ENCODE results near the gene TNIK. TPM values are rescaled to one million over a fixed set of nuclear protein-coding genes. Genes with fewer than 3 reads are reported as not detected.
"Not testable (repeated sequence)": the region's sequence is repeated elsewhere in the genome, so short reads cannot be mapped to it uniquely, and the experiment has no call there.

Gene TNIK
- polyA plus RNA-seq, 1 donor: 19.2 TPM

DNA sequence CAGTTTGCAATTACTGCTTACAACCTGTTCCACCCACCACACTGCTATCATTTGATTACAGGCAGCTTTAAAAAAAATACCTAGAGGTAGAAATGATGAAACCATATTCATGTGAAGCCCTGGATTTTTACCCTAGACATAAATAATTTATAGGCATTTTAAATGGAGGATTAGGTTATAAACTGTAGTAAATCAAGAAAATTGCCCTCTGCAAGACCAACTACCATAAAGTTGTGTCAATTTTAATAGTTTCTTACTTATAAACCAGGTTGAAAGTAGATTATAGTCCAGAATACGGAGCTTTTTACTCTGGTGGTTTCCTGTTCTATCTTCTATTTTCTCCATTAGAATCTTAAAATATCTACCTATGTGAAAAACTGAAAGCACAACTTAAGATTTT lies 13.9 kb downstream of the TNIK start:
- no peak for DNase-seq

DNA sequence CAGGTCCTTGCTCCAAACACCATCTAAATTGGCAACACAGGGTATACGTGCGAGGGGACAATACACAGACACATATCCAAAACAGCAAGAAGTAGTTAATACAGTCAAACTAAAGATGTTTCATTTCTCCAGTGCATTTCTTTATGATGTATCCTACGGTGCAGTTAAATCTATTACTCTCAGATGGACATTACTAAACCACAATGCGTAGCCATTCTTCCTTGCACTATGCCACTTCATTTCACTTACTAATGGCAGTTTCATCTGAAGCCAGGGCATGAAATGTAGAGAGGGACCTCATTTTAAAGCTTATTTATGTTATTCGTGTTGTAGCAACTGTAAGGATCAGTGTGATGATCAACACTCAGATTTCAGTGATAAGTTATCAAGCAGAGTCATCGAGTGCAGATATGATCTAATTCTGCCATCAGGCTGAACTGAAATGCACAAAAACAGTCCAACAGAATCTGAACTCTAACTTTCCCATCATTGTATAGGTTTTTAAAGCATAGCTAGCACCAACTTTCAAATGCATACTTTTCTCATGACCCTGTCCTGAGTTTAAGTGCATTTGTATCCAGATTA lies 14.5 kb downstream of the TNIK start:
- DNase-seq: no peak

DNA sequence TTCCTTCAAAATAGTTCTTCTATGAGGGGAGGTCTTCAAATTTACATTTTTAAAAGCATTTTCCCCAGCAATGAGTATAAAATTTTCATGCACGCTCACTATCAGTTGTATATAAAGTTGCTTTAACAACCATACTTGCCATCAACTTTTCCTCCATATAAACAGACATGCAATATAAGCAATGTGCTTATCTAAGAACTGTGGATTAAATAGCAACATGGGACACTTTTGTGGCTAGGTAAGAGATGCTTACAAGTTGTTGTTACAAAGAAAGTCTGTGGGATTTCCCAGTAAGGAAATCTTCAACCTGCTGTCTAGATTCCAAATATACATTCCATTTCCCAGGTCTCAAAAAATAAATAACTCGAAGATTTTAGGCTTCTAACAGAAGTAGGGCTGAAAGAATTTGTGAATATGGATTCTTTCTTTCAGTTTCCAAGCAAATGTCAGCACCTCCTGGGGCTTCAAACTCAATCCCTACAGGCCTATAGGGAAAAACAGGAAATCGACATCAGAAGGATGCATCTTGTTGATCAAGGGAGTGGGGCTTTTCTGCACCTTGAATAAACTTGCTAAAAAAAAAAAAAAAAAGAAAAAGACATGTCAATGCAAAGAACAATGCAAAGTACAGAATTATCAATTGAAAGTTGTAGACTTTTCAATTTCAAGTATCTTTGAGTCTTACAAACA lies 16.1 kb downstream of the TNIK start:
- DNase-seq: no peak

DNA sequence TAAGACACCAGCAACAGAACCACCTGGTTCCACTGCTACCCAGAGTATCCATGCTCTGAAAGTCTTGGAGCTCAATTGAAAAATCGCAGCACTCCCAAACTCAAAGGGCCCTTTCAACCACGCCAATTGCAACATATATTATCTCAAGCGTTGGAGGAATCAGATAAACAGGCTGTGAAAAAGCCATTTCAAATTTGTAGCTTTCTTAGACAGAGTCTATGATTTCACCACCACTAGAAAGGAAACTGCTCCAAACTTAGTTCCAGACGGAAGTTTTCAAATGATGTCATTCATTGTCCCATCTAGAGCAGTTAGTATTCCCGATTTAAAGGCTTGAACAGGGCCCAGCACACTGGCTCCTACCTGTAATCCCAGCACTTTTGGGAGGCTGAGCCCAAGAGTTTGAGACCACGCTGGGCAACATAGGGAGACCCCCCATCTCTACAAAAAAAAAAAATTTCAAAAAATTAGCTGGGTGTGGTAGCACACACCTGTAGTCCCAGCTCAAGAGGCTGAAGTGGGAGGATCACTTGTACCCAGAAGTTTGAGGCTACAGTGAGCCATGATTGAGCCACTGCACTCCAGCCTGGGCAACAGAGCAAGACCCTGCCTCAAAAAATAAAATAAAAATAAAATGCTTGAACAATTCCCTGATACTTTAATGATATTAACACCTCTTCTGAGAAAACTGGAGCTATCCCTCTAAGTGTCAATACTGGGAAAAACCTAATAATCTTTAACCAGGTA lies 16.8 kb downstream of the TNIK start:
- DNase-seq: no peak

DNA sequence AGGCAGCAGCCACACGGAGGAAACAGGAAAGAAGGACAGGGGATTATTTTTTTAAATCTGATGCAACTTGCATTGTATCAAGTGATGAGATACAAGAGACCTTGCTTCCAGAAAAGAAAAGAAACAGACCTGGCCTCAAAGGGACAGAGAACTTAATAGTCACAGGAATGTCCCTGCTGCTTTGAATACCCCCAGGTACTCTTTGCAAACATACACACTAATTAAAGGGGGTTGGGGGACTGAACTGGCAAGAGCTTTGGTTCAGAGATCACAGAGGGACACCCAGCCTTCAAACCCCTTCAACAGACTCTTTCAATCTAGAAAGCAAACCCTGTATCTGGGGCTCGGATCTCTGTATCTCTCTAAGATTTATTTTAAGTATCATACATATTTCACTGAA lies 18.0 kb downstream of the TNIK start:
- DNase-seq: no peak

DNA sequence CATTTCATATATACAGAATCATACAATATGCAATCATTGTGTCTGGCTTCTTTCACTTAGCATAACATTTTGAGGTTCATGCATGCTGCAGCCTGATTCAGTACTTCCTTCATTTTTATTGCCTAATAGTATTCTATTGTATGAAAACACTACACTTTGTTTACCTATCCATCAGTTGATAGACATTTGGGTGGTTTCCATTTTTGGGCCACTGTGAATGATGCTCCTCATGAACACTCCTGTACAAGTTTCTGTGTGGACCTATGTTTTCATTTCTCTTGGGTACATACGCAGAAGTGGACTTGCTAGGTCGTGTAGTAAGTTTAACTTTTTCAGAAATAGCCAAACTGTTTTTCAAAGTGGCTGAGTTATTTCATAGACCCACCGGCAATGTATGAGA lies 18.8 kb downstream of the TNIK start:
- DNase-seq: no peak

DNA sequence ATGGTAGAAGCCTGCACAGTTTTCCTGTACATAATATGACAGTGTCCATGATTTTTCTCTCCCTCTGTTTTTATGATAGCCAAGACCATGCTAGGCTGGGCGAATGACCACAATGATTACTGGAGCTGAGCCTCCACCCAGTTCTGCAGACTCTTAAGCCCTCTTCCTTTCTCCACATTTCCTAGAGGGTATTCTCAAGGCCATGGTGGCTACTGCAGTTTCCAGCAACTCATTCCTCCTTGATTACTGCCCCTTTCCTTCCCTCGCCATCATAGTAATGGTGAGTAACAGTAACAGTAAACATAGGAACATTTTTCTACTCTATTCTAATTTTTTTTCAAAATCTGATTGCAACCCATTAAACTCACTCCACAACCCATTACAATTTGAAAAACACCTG lies 20.2 kb downstream of the TNIK start:
- DNase-seq: no peak

DNA sequence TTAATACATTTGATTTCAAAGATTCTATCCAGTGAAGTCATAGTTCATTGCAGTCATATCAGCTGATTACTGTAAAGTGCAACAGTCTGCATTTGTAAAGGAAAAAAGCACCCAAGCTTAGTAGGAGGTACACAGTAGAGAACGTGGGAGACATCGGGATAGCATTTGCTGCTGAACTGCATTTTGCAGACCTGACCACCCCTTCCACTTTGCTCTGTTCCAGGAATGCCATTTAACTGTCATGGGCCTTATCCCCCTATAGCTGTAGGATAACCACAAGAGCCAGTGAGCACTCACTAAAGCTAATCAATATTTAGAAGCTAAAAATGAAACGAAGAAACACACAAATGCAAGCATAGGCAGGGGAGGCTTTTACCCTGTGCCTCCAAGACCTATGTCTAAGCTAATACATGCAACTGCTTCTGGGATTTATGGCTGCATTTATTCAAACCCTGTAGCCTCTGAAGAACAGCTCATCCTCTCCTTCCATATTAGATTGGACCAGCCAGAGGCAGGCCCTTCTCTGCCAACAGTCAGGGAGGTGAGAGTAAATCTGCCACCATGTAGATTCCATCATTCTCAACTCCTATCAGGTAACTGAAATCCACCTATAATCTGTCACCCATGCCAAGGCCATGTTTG lies 23.0 kb downstream of the TNIK start:
- no peak for DNase-seq

DNA sequence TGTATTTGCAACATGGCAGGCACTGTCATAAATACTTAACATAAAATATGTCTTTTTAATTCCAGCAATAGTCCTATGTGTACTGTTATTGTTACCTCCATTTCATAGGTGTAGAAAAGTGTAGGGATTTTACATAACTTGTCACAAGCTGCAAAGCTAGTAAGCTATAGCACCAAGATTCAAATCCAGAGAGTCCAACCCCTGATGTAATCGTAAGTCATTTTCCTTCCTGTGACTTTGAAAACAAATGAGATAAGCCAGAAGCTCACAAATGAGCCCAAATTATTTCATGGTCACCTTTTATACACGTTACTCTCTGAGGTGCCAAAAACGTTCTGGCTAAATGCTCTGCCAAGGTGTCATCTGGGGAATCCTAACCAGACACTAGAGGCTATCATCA lies 23.8 kb downstream of the TNIK start:
- DNase-seq: no peak

DNA sequence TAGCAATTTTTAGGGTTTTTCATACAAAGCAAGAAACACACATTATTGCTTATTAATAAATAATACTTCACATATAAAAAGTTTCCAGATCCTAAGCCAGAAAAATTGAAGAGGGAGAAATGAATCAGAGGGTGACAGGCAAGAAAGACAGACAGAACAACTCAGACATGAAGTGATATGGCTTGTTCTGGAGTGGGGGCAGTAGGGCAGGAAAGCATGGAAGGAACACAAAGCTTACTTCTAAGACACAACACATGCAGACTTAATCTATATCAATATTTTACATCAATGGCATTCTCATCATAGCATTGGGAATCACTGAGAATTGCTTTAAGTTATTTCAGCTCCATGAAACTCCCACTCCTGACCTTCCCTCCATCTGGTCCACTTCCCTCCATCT lies 24.4 kb downstream of the TNIK start:
- no peak for DNase-seq

DNA sequence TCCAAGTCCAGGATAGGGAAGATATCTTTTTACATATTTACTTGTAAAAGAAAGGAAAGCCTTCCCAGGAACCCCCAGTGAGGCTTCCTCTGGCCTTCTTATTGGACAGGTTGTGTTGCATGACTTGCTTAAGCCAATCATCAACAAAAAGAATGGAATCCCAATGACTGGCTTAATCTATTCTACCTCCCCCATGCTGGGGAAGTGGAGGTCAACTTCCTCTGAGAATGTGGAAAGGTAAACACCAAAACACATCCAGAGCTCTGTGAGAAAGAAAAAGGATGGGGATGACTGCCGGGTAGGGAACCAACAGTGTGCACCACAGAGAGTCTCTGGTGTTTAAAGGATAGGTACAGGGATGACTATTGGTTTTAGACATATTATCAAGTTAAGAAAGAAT lies 25.1 kb downstream of the TNIK start:
- no peak for DNase-seq

DNA sequence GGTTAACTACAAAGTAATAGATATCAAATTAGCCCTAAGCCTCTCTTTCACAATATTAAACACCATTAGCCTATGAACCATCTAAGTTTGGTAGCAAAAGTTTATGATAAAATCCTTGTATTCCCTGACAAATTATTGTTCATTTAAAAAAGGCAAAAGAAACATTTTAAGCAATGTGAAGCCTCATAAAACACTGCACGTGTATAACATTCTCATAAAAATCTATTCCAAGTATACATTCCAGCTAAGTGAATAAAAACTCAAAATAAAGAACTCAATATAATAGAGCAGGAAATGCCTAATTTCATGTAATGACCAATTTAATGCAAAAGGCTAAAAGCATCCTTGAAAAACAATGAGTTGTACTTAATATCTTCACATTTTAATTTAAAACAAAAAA lies 27.7 kb downstream of the TNIK start:
- DNase-seq: no peak

DNA sequence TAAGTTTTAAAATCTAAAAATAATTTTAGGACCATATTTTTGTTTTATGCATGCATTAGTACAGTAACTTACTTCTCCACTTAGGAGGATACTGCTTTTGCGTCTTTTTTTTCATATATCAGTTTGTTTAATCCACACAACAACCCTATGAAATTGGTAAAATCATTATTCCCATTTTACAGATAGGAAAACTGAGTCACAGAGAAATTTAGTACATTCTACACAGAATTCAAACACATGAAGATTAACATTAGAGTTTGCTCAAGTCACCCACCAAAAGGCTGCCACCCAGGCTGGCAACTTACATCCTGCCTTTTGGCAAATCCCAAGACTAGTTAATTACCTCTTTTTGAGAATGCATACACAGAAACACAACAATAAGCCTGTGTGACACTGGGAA lies 28.7 kb downstream of the TNIK start:
- DNase-seq: no peak

DNA sequence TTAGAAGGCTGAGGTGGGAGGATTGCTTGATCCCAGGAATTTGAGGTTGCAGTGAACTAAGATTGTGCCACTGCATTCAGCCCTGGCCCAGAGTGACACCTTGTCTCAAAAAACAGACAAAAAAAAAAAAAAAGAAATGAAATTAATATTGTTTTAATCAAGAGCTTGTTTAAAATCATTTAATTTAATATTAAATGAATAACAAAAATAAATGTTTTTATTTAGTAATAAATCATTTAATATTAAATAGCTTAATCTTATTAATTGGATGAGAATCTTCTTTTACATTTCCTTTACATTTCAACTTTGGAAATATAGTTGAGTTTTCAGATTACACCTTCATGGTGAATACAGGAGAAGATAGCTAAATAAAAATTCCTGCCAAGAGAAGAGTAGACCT lies 29.7 kb downstream of the TNIK start:
- no peak for DNase-seq

DNA sequence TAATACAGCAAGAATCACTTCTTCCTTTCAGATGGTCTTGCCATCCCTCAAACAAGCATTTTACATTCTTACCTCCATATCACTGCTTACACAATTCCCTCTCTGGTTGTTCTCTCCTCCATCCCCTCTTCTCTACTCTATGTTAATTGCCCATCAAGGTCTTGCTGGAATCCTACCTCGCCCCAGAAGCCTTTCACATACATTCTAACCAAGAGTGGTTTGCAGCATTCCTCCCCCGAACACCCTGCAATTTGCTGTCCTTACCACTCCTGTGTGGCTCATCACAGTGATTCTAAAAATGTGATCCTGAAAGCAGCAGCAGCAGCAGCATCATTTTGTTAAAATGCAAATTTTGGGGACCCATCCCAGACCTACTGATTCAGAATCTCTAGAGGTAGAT lies 30.6 kb downstream of the TNIK start:
- DNase-seq: no peak

DNA sequence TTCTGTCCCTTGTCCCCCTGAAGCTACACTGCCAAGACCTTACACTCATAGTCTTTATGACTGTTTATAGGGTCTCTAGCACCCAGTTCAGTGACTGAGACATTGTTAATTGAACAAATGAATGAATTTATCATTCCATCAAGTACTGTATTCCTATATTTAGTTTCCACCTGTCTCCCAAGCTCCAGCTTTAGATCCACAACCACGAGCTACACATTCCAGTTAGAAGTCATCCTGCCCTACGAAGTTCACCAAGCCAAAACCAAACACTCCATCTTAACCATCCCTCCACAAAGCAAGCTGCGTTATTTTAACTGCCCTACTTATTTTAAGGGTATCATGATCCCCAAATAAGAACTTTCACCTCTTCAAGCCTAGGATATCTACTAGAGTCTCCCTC lies 31.3 kb downstream of the TNIK start:
- DNase-seq: no peak

DNA sequence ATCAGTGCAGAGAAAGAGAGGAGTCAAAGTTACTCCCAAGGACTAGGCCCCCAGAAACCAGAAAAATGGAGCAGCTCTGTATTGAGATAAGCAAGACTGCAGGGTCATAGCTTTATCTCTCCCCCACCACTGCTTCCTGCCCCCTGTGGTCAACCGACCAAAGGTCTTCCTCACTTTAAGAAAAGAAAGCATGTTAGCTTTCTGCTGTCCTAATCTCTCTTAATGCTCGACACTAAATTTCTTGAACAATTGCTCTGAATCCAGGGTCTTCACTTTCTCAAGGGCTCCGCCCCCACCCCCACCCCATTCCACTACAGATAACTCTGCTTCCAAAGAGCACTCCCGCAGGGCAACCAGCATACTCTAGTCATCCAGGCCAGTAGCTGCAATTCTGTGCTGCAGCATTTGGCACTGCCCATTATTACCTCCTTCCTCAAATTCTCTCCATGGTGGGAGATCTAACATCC lies 31.9 kb downstream of the TNIK start:
- DNase-seq: no peak

DNA sequence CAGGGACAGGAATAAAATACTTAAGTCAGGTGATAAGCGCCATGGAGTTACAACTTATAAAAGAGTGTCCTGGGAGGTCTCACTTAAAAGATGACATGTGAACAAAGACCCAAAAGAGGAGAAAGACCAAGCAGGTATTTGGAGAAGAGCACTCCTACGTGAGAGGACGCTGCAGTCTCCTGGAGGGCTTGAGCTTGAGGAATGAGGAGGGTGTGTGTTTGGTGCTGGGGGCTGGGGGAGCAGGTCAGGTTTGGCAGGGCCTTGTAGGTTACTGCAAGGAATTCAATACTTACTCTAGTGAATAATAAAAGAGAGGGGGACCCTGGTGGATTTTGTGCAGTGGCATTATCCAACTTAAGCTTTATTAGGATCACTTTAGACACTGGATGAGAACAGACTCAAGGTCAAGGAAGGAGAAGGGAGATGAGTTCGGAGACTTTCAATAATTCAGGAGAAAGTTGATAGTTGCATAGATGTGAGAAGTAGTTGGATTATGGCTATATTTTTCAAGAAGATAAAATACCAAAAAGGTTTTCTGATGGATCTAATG lies 32.4 kb downstream of the TNIK start:
- DNase-seq: no peak

DNA sequence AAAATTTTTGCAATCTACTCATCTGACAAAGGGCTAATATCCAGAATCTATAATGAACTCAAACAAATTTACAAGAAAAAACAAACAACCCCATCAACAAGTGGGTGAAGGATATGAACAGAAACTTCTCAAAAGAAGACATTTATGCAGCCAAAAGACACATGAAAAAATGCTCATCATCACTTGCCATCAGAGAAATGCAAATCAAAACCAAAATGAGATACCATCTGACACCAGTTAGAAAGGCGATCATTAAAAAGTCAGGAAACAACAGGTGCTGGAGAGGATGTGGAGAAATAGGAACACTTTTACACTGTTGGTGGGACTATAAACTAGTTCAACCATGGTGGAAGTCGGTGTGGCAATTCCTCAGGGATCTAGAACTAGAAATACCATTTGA lies 36.1 kb downstream of the TNIK start:
- not testable (repeated sequence) for DNase-seq

DNA sequence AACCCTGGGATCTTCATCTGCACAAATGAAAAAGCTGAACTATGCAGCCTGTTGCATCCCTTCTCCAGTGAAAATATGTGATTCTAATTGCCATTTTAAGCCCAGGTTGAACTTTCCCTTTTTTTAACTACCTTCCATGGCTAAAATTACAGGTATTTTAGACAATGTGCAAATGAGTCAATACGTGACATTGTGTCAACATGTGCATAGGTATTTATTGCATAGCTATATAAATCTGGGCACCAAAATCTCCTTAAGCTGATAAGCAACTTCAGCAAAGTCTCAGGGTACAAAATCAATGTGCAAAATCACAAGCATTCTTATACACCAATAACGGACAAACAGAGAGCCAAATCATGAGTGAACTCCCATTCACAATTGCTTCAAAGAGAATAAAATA lies 37.4 kb downstream of the TNIK start:
- not testable (repeated sequence) for DNase-seq

DNA sequence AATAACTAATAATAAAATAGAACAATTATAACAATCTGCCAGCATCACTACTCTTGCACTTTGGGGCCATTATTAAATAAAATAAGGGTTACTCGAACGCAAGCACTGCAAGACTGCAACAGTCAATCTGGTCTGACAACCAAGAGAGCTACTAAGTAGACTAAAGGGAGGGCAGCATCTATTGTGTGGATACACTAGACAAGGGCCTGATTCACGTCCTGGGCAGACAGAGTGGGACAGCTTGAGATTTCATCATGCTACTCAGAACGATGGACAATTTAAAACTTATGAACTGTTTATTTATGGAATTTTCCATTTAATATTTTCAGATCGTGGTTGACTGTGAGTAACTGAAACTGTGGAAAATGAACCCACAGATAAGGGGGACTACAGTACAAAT lies 39.5 kb downstream of the TNIK start:
- DNase-seq: no peak

DNA sequence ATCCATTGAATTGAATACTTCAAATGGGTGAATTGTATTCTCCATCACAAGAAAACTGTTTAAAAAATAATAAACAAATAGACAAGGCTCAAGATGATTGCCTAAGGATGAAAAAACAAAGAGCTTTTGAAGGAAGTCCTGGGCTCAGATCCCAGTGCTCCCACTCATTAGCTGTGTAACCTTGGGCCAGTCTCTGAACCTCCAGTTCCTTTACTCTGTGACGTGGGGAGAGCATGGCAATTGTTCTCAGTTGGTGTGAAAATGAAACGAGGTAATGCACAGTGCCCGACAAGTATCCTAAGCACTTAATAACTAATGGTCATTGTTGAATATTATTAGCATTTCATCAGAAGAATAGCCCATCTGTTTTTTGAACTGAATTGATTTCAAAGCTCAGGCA lies 40.7 kb downstream of the TNIK start:
- DNase-seq: no peak

DNA sequence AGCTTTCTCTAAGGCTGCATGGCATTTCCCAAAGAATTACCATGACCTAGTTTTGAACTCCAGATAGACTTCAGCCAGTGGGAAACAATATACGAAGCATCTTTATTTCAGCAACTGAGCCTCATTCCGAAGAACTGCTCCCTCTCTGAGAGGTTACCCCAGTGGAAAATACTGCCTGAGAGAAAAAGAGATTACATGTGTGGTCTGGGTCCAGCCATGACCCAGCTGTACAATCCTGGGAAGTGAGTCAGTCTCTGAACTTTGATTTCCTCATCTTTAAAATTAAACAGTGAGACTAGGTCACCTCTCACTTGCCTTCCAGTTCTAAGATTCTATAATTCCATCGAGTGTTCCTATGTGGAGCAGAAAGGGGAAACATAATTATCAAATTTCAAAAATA lies 42.4 kb downstream of the TNIK start:
- DNase-seq: no peak

Measured in left kidney (tissue), 2 donors.